NOMO-1 treated with DMSO at 0.1 percent for 48 hours (cell line): ENCODE measurements around the gene NUAK2.

Experiments
- DNase-seq: peaks from one replicate; lab custom pipeline; 2025; ENCODE audit not compliant: unreplicated experiment; lab: John Stamatoyannopoulos, UW

Gene NUAK2

GRCh38 chr1:205275916-205276688 is 45.4 kb downstream of the NUAK2 start:
- DNase-seq: no peak

GRCh38 chr1:205275133-205275532 is 46.4 kb downstream of the NUAK2 start:
- no peak for DNase-seq

- no peak for DNase-seq
These were observed 47.4 kb downstream of the NUAK2 start for GRCh38 chr1:205274041-205274691.

GRCh38 chr1:205273551-205273982 is 48.0 kb downstream of the NUAK2 start:
- peak; percentile 67 for DNase-seq

- DNase-seq: no peak
These were observed 49.0 kb downstream of the NUAK2 start for GRCh38 chr1:205272536-205272935.

- DNase-seq: no peak
These were observed 49.8 kb downstream of the NUAK2 start for GRCh38 chr1:205271745-205272144.

GRCh38 chr1:205271277-205271676 is 50.3 kb downstream of the NUAK2 start:
- DNase-seq: no peak

GRCh38 chr1:205270764-205271163 is 50.8 kb downstream of the NUAK2 start:
- no peak for DNase-seq

- DNase-seq: no peak
These were observed 51.3 kb downstream of the NUAK2 start for GRCh38 chr1:205270271-205270670.

GRCh38 chr1:205269711-205270110 is 51.8 kb downstream of the NUAK2 start:
- no peak for DNase-seq

GRCh38 chr1:205268846-205269680 is 52.5 kb downstream of the NUAK2 start:
- DNase-seq: no peak

GRCh38 chr1:205267306-205267902 is 54.1 kb downstream of the NUAK2 start:
- peak; percentile 25 for DNase-seq

- DNase-seq: no peak
These were observed 54.8 kb downstream of the NUAK2 start for GRCh38 chr1:205266611-205267305.

- no peak for DNase-seq
These were observed 57.9 kb downstream of the NUAK2 start for GRCh38 chr1:205263580-205264190.

- no peak for DNase-seq
These were observed 58.8 kb downstream of the NUAK2 start for GRCh38 chr1:205262731-205263171.

- DNase-seq: no peak
These were observed 59.4 kb downstream of the NUAK2 start for GRCh38 chr1:205261946-205262691.

GRCh38 chr1:205260948-205261732 is 60.4 kb downstream of the NUAK2 start:
- peak; percentile 64 for DNase-seq

GRCh38 chr1:205259998-205260397 is 61.5 kb downstream of the NUAK2 start:
- no peak for DNase-seq
